HCT116 (cell line): Measurements from ENCODE around the gene IMPDH1. TPM values are rescaled to one million over a fixed set of nuclear protein-coding genes. Genes with fewer than 3 reads are reported as not detected.

Experiments
- ATAC-seq: fragments of 200-7000 bp; cut with Tn5 transposase; 2 replicates; pipeline ENCODE4 v1.9.1; 2020; ENCODE audit warnings: mild to moderate bottlenecking, moderate library complexity
- BruUV-seq: library from RNA; stranded (reverse); fragments of 400-500 nt; replicated peaks from 2 replicates; lab custom pipeline; 2021; lab: Mats Ljungman, UMichigan
- CTCF ChIA-PET: fragments of 300-600 bp; sonication (Branson Sonifier 250); formaldehyde crosslinking; loops from one replicate; lab custom pipeline; 2021; ENCODE audit warnings: antibody characterized with exemption; lab: Charles Lee
- POLR2A ChIA-PET: fragments of 300-600, 350-600 bp; sonication (Branson Sonifier 250); formaldehyde crosslinking; loops from one replicate; lab custom pipeline; 2021; ENCODE audit warnings: antibody characterized with exemption; lab: Charles Lee
- RAD21 ChIA-PET, 2 experiments: fragments of 300-600 bp; sonication (Branson Sonifier 250); formaldehyde crosslinking; loops; one replicate each; lab custom pipeline; 2023; ENCODE audit warnings: low total read pairs in 2 of 2; ENCODE audit not compliant: uncharacterized antibody in 2 of 2, unreplicated experiment in 2 of 2, low non-redundant PET in 1 of 2; lab: Charles Lee
- DNase-seq: peaks from one replicate; pipeline ENCODE4 v3.0.0-alpha.2; 2010; ENCODE audit warnings: low read depth, low spot score
- H2AFZ ChIP-seq: fragments of 200-600 bp; shearing (Covaris generic), sonication (generic); 2 replicates; pipeline ENCODE4 v1.6.1; 2017; ENCODE audit warnings: low read depth, mixed run types, mixed read lengths, antibody characterized with exemption, low read length; ENCODE audit not compliant: poor library complexity, severe bottlenecking
- H3K27ac ChIP-seq: 2 replicates; pipeline ENCODE4 v1.5.1; 2012; ENCODE audit warnings: low read depth, low read length
- H3K27me3 ChIP-seq: fragments of 200-600 bp; sonication (generic); 2 replicates; pipeline ENCODE4 v1.6.1; 2016; ENCODE audit warnings: mixed run types, low read length, mixed read lengths; ENCODE audit not compliant: insufficient read depth
- H3K36me3 ChIP-seq, 2 experiments: fragments of 200-500 bp in 1 of 2; fragments of 200-600 bp in 1 of 2; sonication (Bioruptor generic) in 1 of 2; sonication (generic) in 1 of 2; 2 replicates each; pipeline versions ENCODE4 v1.5.1 to v1.6.1; 2014 to 2016; ENCODE audit warnings: low read length in 2 of 2, inconsistent platforms in 1 of 2, mixed read lengths in 1 of 2, mixed run types in 1 of 2; ENCODE audit not compliant: insufficient read depth in 2 of 2, control insufficient read depth in 1 of 2
- H3K4me1 ChIP-seq, 2 experiments: fragments of 200-600 bp in 1 of 2; sonication (generic) in 1 of 2; 2 replicates each; pipeline versions ENCODE4 v1.5.1 to v1.6.1; 2012 to 2017; ENCODE audit warnings: low read length in 2 of 2, inconsistent platforms in 1 of 2, mild to moderate bottlenecking in 1 of 2, mixed read lengths in 1 of 2, mixed run types in 1 of 2, moderate library complexity in 1 of 2; ENCODE audit not compliant: insufficient read depth in 2 of 2, control insufficient read depth in 1 of 2
- H3K4me2 ChIP-seq: fragments of 200-600 bp; sonication (generic); 2 replicates; pipeline ENCODE4 v1.6.1; 2017; ENCODE audit warnings: mixed run types, low read length, mixed read lengths
- H3K4me3 ChIP-seq, 2 experiments: fragments of 200-600 bp in 1 of 2; sonication (generic) in 1 of 2; replicated peaks in 1 of 2; 2 replicates each; pipeline ENCODE4 v1.5.1; 2011 to 2016; ENCODE audit warnings: low read length in 2 of 2, control low read depth in 1 of 2, low read depth in 1 of 2, mild to moderate bottlenecking in 1 of 2, mixed read lengths in 1 of 2, mixed run types in 1 of 2
- H3K79me2 ChIP-seq: fragments of 200-600 bp; sonication (generic); 2 replicates; pipeline ENCODE4 v1.6.1; 2017; ENCODE audit warnings: mild to moderate bottlenecking, mixed run types, low read length, moderate library complexity, mixed read lengths; ENCODE audit not compliant: insufficient read depth
- H3K9ac ChIP-seq: fragments of 200-600 bp; sonication (generic); 2 replicates; pipeline ENCODE4 v1.6.1; 2016; ENCODE audit warnings: low read length, mixed read lengths
- H3K9me2 ChIP-seq: fragments of 200-600 bp; sonication (generic), shearing (Covaris generic); 2 replicates; pipeline ENCODE4 v1.6.1; 2017; ENCODE audit warnings: mixed run types, mild to moderate bottlenecking, moderate library complexity; ENCODE audit not compliant: insufficient read depth
- H3K9me3 ChIP-seq, 2 experiments: fragments of 200-500 bp in 1 of 2; fragments of 200-600 bp in 1 of 2; sonication (Bioruptor generic) in 1 of 2; sonication (generic) in 1 of 2; 2 replicates each; pipeline ENCODE4 v1.6.1; 2014 to 2017; ENCODE audit warnings: low read length in 2 of 2, mixed read lengths in 2 of 2, inconsistent platforms in 1 of 2, low read depth in 1 of 2, mild to moderate bottlenecking in 1 of 2, mixed run types in 1 of 2, moderate library complexity in 1 of 2; ENCODE audit not compliant: control insufficient read depth in 1 of 2, insufficient read depth in 1 of 2
- H4K20me1 ChIP-seq: fragments of 200-600 bp; sonication (generic), shearing (Covaris generic); 2 replicates; pipeline ENCODE4 v1.6.1; 2017; ENCODE audit warnings: mixed run types, mild to moderate bottlenecking, moderate library complexity; ENCODE audit not compliant: insufficient read depth
- EGR1 ChIP-seq: IDR thresholded peaks from 2 replicates; pipeline ENCODE4 v1.6.1; 2012; ENCODE audit warnings: low read depth
- EZH2 ChIP-seq: fragments of 200-600 bp; sonication (generic); IDR thresholded peaks from 2 replicates; pipeline ENCODE4 v1.6.1; 2017; ENCODE audit warnings: antibody characterized with exemption, mixed run types
- FOSL1 ChIP-seq: IDR thresholded peaks from 2 replicates; pipeline ENCODE4 v1.6.1; 2012; ENCODE audit warnings: low read depth
- JUND ChIP-seq: IDR thresholded peaks from 2 replicates; pipeline ENCODE4 v1.6.1; 2012
- MAX ChIP-seq: IDR thresholded peaks from 2 replicates; pipeline ENCODE4 v1.6.1; 2012
- RAD21 ChIP-seq: IDR thresholded peaks from 2 replicates; pipeline ENCODE4 v1.6.1; 2012; ENCODE audit warnings: low read depth, mild to moderate bottlenecking
- intact Hi-C: fragments of 100-400 bp; cut with micrococcal nuclease; formaldehyde crosslinking; loops from 2 replicates; pipeline ENCODE4 v1.10.0; 2022
- total RNA-seq: library from RNA; stranded (reverse); gene quantifications from one replicate; pipeline ENCODE4 v1.2.1, GENCODE V29; 2021; ENCODE audit not compliant: unreplicated experiment
- TF ChIP-seq, protein P1 (sequence below), 3 experiments: fragments of 200-600 bp in 1 of 3; sonication (generic) in 1 of 3; IDR thresholded peaks in 2 of 3; conservative IDR thresholded peaks in 1 of 3; 2 replicates each; pipeline ENCODE4 v1.5.1; 2012 to 2017; ENCODE audit warnings: low read depth in 2 of 3, low read length in 2 of 3, antibody characterized with exemption in 1 of 3, borderline replicate concordance in 1 of 3, control low read depth in 1 of 3, mild to moderate bottlenecking in 1 of 3, mixed read lengths in 1 of 3, mixed run types in 1 of 3, moderate library complexity in 1 of 3; ENCODE audit not compliant: insufficient read depth in 1 of 3

IMPDH1 gene
- total RNA-seq, 1 experiment from 2014 or later: 98.2 TPM

- Histone ChIP-seq H3K4me1 (peaks cover 10 to 35% of the 10 kb centered on the region in 2 experiments), H3K79me2 (peaks cover 55% of the 10 kb centered on the region), H3K9me3 (no peaks in the 10 kb centered on the region), H3K9me2 (no peaks in the 10 kb centered on the region), H3K9ac (no peak overlapping the region), H3K27me3 (no peaks in the 10 kb centered on the region), H3K4me3 (no peak overlapping the region), H2AFZ (no peak overlapping the region), H3K27ac (no peak overlapping the region), H3K4me2 (peak overlapping the region; percentile 7; the same call in 1 of the 2 replicates), H4K20me1 (peaks cover 12% of the 10 kb centered on the region; the same call in 1 of the 2 replicates), H3K36me3 (peaks cover 4 to 20% of the 10 kb centered on the region in 2 experiments; a peak in 3 of 4 replicates)
- ChIA-PET POLR2A (interaction anchor here (0.9 kb wide), 1 partner anchor 36 kb away, joined by 3 read pairs; no protein-coding TSS in a partner anchor), RAD21 (interaction anchor here in 1 of 2 experiments (1.0 kb wide), 1 partner anchor 112 kb away, joined by 3 read pairs; no protein-coding TSS in a partner anchor), CTCF (interaction anchor here (0.6 to 3.1 kb wide), 16 partner anchors 10 to 115 kb away, joined by 3 to 114 read pairs (median 4); partner anchors contain the start of genes METTL2B and RBM28)
- intact Hi-C loops: loop anchor here (1.0 to 2.0 kb wide), 2 partner anchors 32 to 113 kb away; no protein-coding TSS in a partner anchor
- peak; percentile 59 for DNase-seq
- peak; percentile 56 for TF ChIP-seq RAD21
- no peak for TF ChIP-seq MAX
- no peak for TF ChIP-seq EZH2
- TF ChIP-seq, protein P1, sequence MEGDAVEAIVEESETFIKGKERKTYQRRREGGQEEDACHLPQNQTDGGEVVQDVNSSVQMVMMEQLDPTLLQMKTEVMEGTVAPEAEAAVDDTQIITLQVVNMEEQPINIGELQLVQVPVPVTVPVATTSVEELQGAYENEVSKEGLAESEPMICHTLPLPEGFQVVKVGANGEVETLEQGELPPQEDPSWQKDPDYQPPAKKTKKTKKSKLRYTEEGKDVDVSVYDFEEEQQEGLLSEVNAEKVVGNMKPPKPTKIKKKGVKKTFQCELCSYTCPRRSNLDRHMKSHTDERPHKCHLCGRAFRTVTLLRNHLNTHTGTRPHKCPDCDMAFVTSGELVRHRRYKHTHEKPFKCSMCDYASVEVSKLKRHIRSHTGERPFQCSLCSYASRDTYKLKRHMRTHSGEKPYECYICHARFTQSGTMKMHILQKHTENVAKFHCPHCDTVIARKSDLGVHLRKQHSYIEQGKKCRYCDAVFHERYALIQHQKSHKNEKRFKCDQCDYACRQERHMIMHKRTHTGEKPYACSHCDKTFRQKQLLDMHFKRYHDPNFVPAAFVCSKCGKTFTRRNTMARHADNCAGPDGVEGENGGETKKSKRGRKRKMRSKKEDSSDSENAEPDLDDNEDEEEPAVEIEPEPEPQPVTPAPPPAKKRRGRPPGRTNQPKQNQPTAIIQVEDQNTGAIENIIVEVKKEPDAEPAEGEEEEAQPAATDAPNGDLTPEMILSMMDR (IDR thresholded peaks at IDR 0.05 in 2 of 3, conservative IDR thresholded peaks at IDR 0.05 in 1 of 3; ENCODE audit: borderline replicate concordance in 1 of 3, insufficient read depth in 1 of 3, low read depth in 2 of 3, low read length in 2 of 3): peak; percentile 59 to 81 (median 76); a peak in 5 of 6 replicates
- no peak for TF ChIP-seq EGR1
- no peak for TF ChIP-seq FOSL1
- TF ChIP-seq JUND: no peak
- ATAC-seq: peak; percentile 58
- no TSS peak for BruUV-seq
Observed at GRCh38 chr7:128459394-128459878, 49.7 kb upstream of the IMPDH1 start.
